Right lobe of liver (tissue), 6 donors: ENCODE results near the gene GAA. TPM values are rescaled to one million over a fixed set of nuclear protein-coding genes. Genes with fewer than 3 reads are reported as not detected.

Experiments used
- ATAC-seq, 4 donors: fragments of 200-7000 bp; cut with Tn5 transposase; one replicate each; pipeline ENCODE4 v1.9.1; 2020; ENCODE audit warnings: mild to moderate bottlenecking in 4 of 4, moderate library complexity in 4 of 4
- DNase-seq, 3 donors: peaks; one replicate each; pipeline ENCODE4 v3.0.0-alpha.2; 2020
- H3K27ac ChIP-seq, 3 donors: fragments of 200-600 bp; one replicate each; pipeline ENCODE4 v1.8.0; 2022
- H3K27me3 ChIP-seq, 2 donors: fragments of 200-600 bp; one replicate each; pipeline ENCODE4 v1.8.0; 2022
- H3K36me3 ChIP-seq, 4 donors: fragments of 200-600 bp; sonication (generic) in 1 of 4; one replicate each; pipeline versions ENCODE4 v1.5.1 to v1.8.0; 2017 to 2022; ENCODE audit warnings: control low read depth in 1 of 4
- H3K4me1 ChIP-seq, 4 donors: fragments of 200-600 bp; sonication (generic) in 1 of 4; one replicate each; pipeline versions ENCODE4 v1.5.1 to v1.8.0; 2017 to 2022; ENCODE audit warnings: control low read depth in 1 of 4
- H3K4me3 ChIP-seq, 3 donors: fragments of 200-600 bp; one replicate each; pipeline ENCODE4 v1.8.0; 2022
- H3K9me3 ChIP-seq, 4 donors: fragments of 200-600 bp; sonication (generic) in 1 of 4; one replicate each; pipeline versions ENCODE4 v1.5.1 to v1.8.0; 2017 to 2022; ENCODE audit warnings: control low read depth in 1 of 4
- CTCF ChIP-seq, 4 donors: fragments of 200-600 bp in 3 of 4; fragments of 450-650 bp in 1 of 4; IDR thresholded peaks; one replicate each; pipeline versions ENCODE4 v1.5.1 to v1.8.0; 2016 to 2022; ENCODE audit warnings: antibody characterized with exemption in 4 of 4, mild to moderate bottlenecking in 2 of 4
- POLR2A ChIP-seq: fragments of 450-650 bp; IDR thresholded peaks from one replicate; pipeline ENCODE4 v1.6.1; 2017; ENCODE audit warnings: antibody characterized with exemption, mild to moderate bottlenecking
- WGBS: methylation state at CpG from one replicate; pipeline ENCODE4 v1.1.6; 2018; ENCODE audit warnings: low coverage, low lambda C conversion rate; ENCODE audit not compliant: insufficient coverage; ENCODE audit errors: missing lambda C conversion rate; 5-methylcytosine and 5-hydroxymethylcytosine counted together
- intact Hi-C, 2 donors: fragments of 100-400 bp; cut with DNase I; formaldehyde crosslinking; loops; one replicate each; pipeline versions ENCODE4 v1.11.2 to v1.14.1; 2022
- total RNA-seq, 6 experiments: library from RNA; depleted of rRNA in 2 of 6; stranded (reverse); fragments of >200 nt in 2 of 6; fragmentation: NEBNext Ultra II Directional in 3 of 6; extraction: Animal tissue kit (Norgen Biotek cat#: 25700) in 3 of 6; gene quantifications; one replicate each; pipeline versions ENCODE4 v1.1.0 to v1.2.4, GENCODE V29; 2016 to 2023
- donor health status: DM: no; HTN: yes; CAD: no.
- donor health status: DM: no; HTN: no; CAD: no.
- donor health status: DM: no; HTN: no; CAD: no.
- donor health status: DM: no; HTN: yes; CAD: no.
- donor health status: DM: no; HTN: yes; CAD: no.

Gene GAA
- total RNA-seq, 6 experiments from 2014 or later, result 42.7 to 94.1 (median 71.0) TPM

GRCh38 chr17:80158846-80159245, 57.5 kb downstream of the GAA start:
- no peaks in the 10 kb centered on the region for H3K4me1 ChIP-seq
- H3K9me3 ChIP-seq, result no peaks in the 10 kb centered on the region
- 50% methylated on average over 2 of the region's 2 CpGs for WGBS
- intact Hi-C loops, result no loop called here
- TF ChIP-seq POLR2A, result no peak
- TF ChIP-seq CTCF (IDR thresholded peaks at IDR 0.05), result no peak
- DNase-seq, result no peak
- H3K27ac ChIP-seq, result no peak overlapping the region
- H3K36me3 ChIP-seq, result no peaks in the 10 kb centered on the region
- no peak for ATAC-seq
- no peaks in the 10 kb centered on the region for H3K27me3 ChIP-seq
- no peak overlapping the region for H3K4me3 ChIP-seq

GRCh38 chr17:80160536-80160935, 59.2 kb downstream of the GAA start:
- H3K27ac ChIP-seq, result no peak overlapping the region
- DNase-seq (no peak), ATAC-seq (no peak)
- no peaks in the 10 kb centered on the region for H3K4me1 ChIP-seq
- 62% methylated on average over 3 of the region's 3 CpGs for WGBS
- no peaks in the 10 kb centered on the region for H3K36me3 ChIP-seq
- intact Hi-C loops, result no loop called here
- H3K4me3 ChIP-seq, result no peak overlapping the region
- no peaks in the 10 kb centered on the region for H3K9me3 ChIP-seq
- H3K27me3 ChIP-seq, result no peaks in the 10 kb centered on the region
- TF ChIP-seq POLR2A (no peak), CTCF (IDR thresholded peaks at IDR 0.05) (no peak)

GRCh38 chr17:80163336-80163735, 62.0 kb downstream of the GAA start:
- WGBS, result 88% methylated on average over 2 of the region's 4 CpGs
- DNase-seq (no peak), ATAC-seq (no peak)
- Histone ChIP-seq H3K27me3 (no peaks in the 10 kb centered on the region), H3K27ac (no peak overlapping the region), H3K4me1 (no peaks in the 10 kb centered on the region), H3K9me3 (no peaks in the 10 kb centered on the region), H3K4me3 (no peak overlapping the region), H3K36me3 (no peaks in the 10 kb centered on the region)
- TF ChIP-seq POLR2A, result no peak
- TF ChIP-seq CTCF (IDR thresholded peaks at IDR 0.05), result no peak
- intact Hi-C loops, result no loop called here

GRCh38 chr17:80164185-80164584, 62.8 kb downstream of the GAA start:
- DNase-seq, result no peak
- intact Hi-C loops, result no loop called here
- WGBS, result 80% methylated on average over 11 of the region's 11 CpGs
- Histone ChIP-seq H3K27ac (no peak overlapping the region), H3K4me1 (no peaks in the 10 kb centered on the region), H3K27me3 (no peaks in the 10 kb centered on the region), H3K9me3 (no peaks in the 10 kb centered on the region), H3K36me3 (no peaks in the 10 kb centered on the region), H3K4me3 (no peak overlapping the region)
- ATAC-seq, result no peak
- TF ChIP-seq CTCF (IDR thresholded peaks at IDR 0.05) (no peak), POLR2A (no peak)

- Histone ChIP-seq H3K27ac (no peak overlapping the region), H3K4me1 (no peaks in the 10 kb centered on the region), H3K27me3 (no peaks in the 10 kb centered on the region), H3K36me3 (no peaks in the 10 kb centered on the region), H3K4me3 (no peak overlapping the region), H3K9me3 (no peaks in the 10 kb centered on the region)
- WGBS, result 95% methylated on average over 1 of the region's 6 CpGs
- intact Hi-C loops, result no loop called here
- ATAC-seq, result no peak
- no peak for TF ChIP-seq POLR2A
- TF ChIP-seq CTCF (IDR thresholded peaks at IDR 0.05), result no peak
- no peak for DNase-seq
Observed at GRCh38 chr17:80166446-80166845, 65.1 kb downstream of the GAA start.
